PC-3 (cell line): Measurements from ENCODE around the gene CEP152. TPM values are rescaled to one million over a fixed set of nuclear protein-coding genes. Genes with fewer than 3 reads are reported as not detected.

Experiments used
- ATAC-seq: fragments of 200-7000 bp; cut with Tn5 transposase; 2 replicates; pipeline ENCODE4 v1.9.1; 2020; ENCODE audit warnings: mild to moderate bottlenecking, moderate library complexity
- BruUV-seq: library from RNA; stranded (reverse); fragments of 400-500 nt; replicated peaks from 2 replicates; lab custom pipeline; 2021; lab: Mats Ljungman, UMichigan
- CTCF ChIA-PET: fragments of 300-600 bp; sonication (Branson Sonifier 250); formaldehyde crosslinking; loops from one replicate; lab custom pipeline; 2022; ENCODE audit warnings: antibody characterized with exemption; lab: Charles Lee
- POLR2A ChIA-PET: fragments of 300-600 bp; sonication (Branson Sonifier 250); formaldehyde crosslinking; loops from one replicate; lab custom pipeline; 2022; ENCODE audit warnings: antibody characterized with exemption; ENCODE audit not compliant: unreplicated experiment; lab: Charles Lee
- DNase-seq: peaks from one replicate; pipeline ENCODE4 v3.0.0-alpha.2; 2015
- H2AFZ ChIP-seq: fragments of 300-600 bp; sonication (generic); 2 replicates; pipeline ENCODE4 v1.6.0; 2016; ENCODE audit warnings: antibody characterized with exemption, low read length
- H3F3A ChIP-seq: fragments of 300-600 bp; sonication (generic); one replicate; pipeline ENCODE4 v1.6.0; 2017; ENCODE audit warnings: antibody characterized with exemption, low read length, control low read depth, mild to moderate bottlenecking; ENCODE audit not compliant: unreplicated experiment
- H3K27ac ChIP-seq: fragments of 300-600 bp; sonication (generic); 2 replicates; pipeline ENCODE4 v1.5.1; 2016; ENCODE audit warnings: mild to moderate bottlenecking, low read length
- H3K27me3 ChIP-seq: fragments of 300-600 bp; sonication (generic); 2 replicates; pipeline ENCODE4 v1.6.1; 2016; ENCODE audit warnings: low read length, mixed read lengths
- H3K36me3 ChIP-seq: fragments of 300-600 bp; sonication (generic); 2 replicates; pipeline ENCODE4 v1.6.1; 2016; ENCODE audit warnings: low read depth, mixed run types, low read length, mixed read lengths
- H3K4me1 ChIP-seq: fragments of 300-600 bp; sonication (generic); 2 replicates; pipeline ENCODE4 v1.5.1; 2016; ENCODE audit warnings: low read length; ENCODE audit not compliant: insufficient read depth
- H3K4me2 ChIP-seq: fragments of 300-600 bp; sonication (generic); 2 replicates; pipeline ENCODE4 v1.6.0; 2016; ENCODE audit warnings: low read length
- H3K4me3 ChIP-seq: fragments of 300-600 bp; sonication (generic); 2 replicates; pipeline ENCODE4 v1.5.1; 2016; ENCODE audit warnings: mild to moderate bottlenecking, low read length, mixed read lengths
- H3K79me2 ChIP-seq: fragments of 300-600 bp; sonication (generic); 2 replicates; pipeline ENCODE4 v1.6.1; 2017; ENCODE audit warnings: low read length, mixed read lengths
- H3K9ac ChIP-seq: fragments of 300-600 bp; sonication (generic); 2 replicates; pipeline ENCODE4 v1.6.0; 2016; ENCODE audit warnings: mild to moderate bottlenecking, low read length
- H3K9me2 ChIP-seq: fragments of 300-600 bp; sonication (generic); replicated peaks from 2 replicates; pipeline ENCODE4 v1.6.1; 2016; ENCODE audit warnings: mixed run types, low read length, mixed read lengths
- H3K9me3 ChIP-seq: fragments of 300-600 bp; sonication (generic); 2 replicates; pipeline ENCODE4 v1.6.1; 2016; ENCODE audit warnings: low read length, mixed read lengths
- H4K20me1 ChIP-seq: fragments of 300-600 bp; sonication (generic); 2 replicates; pipeline ENCODE4 v1.6.1; 2016; ENCODE audit warnings: low read length, mixed read lengths
- EZH2 ChIP-seq: fragments of 300-600 bp; sonication (generic); IDR thresholded peaks from one replicate; pipeline ENCODE4 v1.6.1; 2017; ENCODE audit warnings: antibody characterized with exemption, mild to moderate bottlenecking, low read length; ENCODE audit not compliant: unreplicated experiment
- EZH2phosphoT487 ChIP-seq: fragments of 300-600 bp; sonication (generic); IDR thresholded peaks from 2 replicates; pipeline ENCODE4 v1.6.1; 2018; ENCODE audit warnings: mild to moderate bottlenecking, antibody characterized with exemption, low read length, borderline replicate concordance
- intact Hi-C: fragments of 100-400 bp; cut with micrococcal nuclease; formaldehyde crosslinking; loops from 2 replicates; pipeline ENCODE4 v1.9.0; 2023
- total RNA-seq: library from RNA; depleted of rRNA; stranded (reverse); fragments of >200 nt; gene quantifications from 2 replicates; pipeline ENCODE4 v1.2.3, GENCODE V29; 2014
- TF ChIP-seq, protein P1 (sequence below): fragments of 300-600 bp; sonication (generic); conservative IDR thresholded peaks from 2 replicates; pipeline ENCODE4 v1.5.1; 2017; ENCODE audit warnings: antibody characterized with exemption, low read depth, mild to moderate bottlenecking, low read length

CEP152 gene
- total RNA-seq, 1 experiment from 2014 or later: 7.5 TPM

GRCh38 chr15:48710952-48711495 lies 99.8 kb downstream of the CEP152 start:
- no peaks in the 10 kb centered on the region for H3K9me2 ChIP-seq
- no peak for DNase-seq
- H3K79me2 ChIP-seq: no peaks in the 10 kb centered on the region
- POLR2A ChIA-PET: no interaction called here
- BruUV-seq: no TSS peak
- no peak for ATAC-seq
- H3K4me3 ChIP-seq: no peak overlapping the region
- H3K27me3 ChIP-seq: no peaks in the 10 kb centered on the region
- intact Hi-C loops: loop anchor here (10.0 kb wide), 1 partner anchor 356 kb away; no protein-coding TSS in a partner anchor
- TF ChIP-seq, protein P1, sequence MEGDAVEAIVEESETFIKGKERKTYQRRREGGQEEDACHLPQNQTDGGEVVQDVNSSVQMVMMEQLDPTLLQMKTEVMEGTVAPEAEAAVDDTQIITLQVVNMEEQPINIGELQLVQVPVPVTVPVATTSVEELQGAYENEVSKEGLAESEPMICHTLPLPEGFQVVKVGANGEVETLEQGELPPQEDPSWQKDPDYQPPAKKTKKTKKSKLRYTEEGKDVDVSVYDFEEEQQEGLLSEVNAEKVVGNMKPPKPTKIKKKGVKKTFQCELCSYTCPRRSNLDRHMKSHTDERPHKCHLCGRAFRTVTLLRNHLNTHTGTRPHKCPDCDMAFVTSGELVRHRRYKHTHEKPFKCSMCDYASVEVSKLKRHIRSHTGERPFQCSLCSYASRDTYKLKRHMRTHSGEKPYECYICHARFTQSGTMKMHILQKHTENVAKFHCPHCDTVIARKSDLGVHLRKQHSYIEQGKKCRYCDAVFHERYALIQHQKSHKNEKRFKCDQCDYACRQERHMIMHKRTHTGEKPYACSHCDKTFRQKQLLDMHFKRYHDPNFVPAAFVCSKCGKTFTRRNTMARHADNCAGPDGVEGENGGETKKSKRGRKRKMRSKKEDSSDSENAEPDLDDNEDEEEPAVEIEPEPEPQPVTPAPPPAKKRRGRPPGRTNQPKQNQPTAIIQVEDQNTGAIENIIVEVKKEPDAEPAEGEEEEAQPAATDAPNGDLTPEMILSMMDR: no peak
- no peak for TF ChIP-seq EZH2phosphoT487
- no peak for TF ChIP-seq EZH2
- no peaks in the 10 kb centered on the region for H4K20me1 ChIP-seq
- no peak overlapping the region for H3K9ac ChIP-seq
- no peak overlapping the region for H2AFZ ChIP-seq
- H3K27ac ChIP-seq: no peak overlapping the region
- no peaks in the 10 kb centered on the region for H3K36me3 ChIP-seq
- H3K4me2 ChIP-seq: no peak overlapping the region
- no peaks in the 10 kb centered on the region for H3K4me1 ChIP-seq
- H3K9me3 ChIP-seq: peaks cover 4% of the 10 kb centered on the region; the same call in 1 of the 2 replicates
- H3F3A ChIP-seq: no peaks in the 10 kb centered on the region
- CTCF ChIA-PET: no interaction called here

DNA sequence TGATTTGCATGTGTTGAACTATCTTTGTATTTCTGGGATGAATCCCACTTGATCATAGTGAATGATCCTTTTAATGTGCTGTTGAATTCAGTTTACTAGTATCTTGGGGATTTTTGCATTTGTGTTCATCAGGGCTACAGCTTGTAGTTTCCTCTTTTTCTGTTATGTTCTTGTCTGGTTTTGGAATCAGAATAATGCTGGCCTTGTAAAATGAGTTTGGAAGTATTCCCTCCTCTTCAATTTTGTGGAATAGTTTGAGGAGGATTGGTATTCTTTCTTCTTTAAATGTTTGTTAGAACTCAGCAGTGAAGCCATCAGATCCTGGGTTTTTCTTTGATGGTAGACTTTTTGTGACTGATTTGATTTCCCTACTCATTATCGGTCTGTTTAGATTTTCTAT lies 102.2 kb downstream of the CEP152 start:
- no peak overlapping the region for H3K9ac ChIP-seq
- TF ChIP-seq EZH2phosphoT487 (no peak), EZH2 (no peak)
- TF ChIP-seq, protein P1: no peak
- no TSS peak for BruUV-seq
- intact Hi-C loops: loop anchor here (5.0 to 10.0 kb wide), 2 partner anchors 41 to 64 kb away; partner anchors contain the start of gene FBN1
- no peaks in the 10 kb centered on the region for H3K79me2 ChIP-seq
- H3K27me3 ChIP-seq: no peaks in the 10 kb centered on the region
- no peak for ATAC-seq
- no peaks in the 10 kb centered on the region for H3K9me3 ChIP-seq
- no peak overlapping the region for H2AFZ ChIP-seq
- H3K27ac ChIP-seq: no peak overlapping the region
- H4K20me1 ChIP-seq: no peaks in the 10 kb centered on the region
- no peaks in the 10 kb centered on the region for H3K4me1 ChIP-seq
- no peak for DNase-seq
- H3K36me3 ChIP-seq: no peaks in the 10 kb centered on the region
- H3K4me3 ChIP-seq: no peak overlapping the region
- ChIA-PET CTCF (no interaction called here), POLR2A (no interaction called here)
- no peaks in the 10 kb centered on the region for H3F3A ChIP-seq
- no peak overlapping the region for H3K4me2 ChIP-seq
- H3K9me2 ChIP-seq: no peaks in the 10 kb centered on the region

DNA sequence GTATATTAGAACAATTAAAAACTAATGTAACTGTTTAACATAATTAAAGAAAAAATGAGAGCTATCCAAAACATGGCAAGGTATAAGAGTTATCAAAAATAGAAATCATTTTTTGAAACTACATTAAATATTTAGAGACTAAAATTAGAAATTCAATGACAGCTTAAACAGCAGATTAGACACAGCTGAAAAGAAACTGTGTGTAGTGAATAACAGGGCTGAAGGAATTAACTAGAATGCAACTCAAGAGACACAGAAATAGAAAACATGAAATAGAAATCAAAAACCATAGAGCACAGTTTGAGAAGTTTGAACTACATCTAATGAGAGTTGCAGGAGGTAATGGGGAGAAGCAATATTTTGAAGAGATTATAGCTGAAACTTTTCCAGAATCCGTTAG lies 105.5 kb downstream of the CEP152 start:
- ChIA-PET CTCF (no interaction called here), POLR2A (no interaction called here)
- Histone ChIP-seq H4K20me1 (no peaks in the 10 kb centered on the region), H3K36me3 (no peaks in the 10 kb centered on the region), H3K4me3 (no peak overlapping the region), H3F3A (no peaks in the 10 kb centered on the region), H3K9me2 (no peaks in the 10 kb centered on the region), H3K4me2 (no peak overlapping the region), H3K27me3 (no peaks in the 10 kb centered on the region), H3K27ac (no peak overlapping the region), H3K9ac (no peak overlapping the region), H3K79me2 (no peaks in the 10 kb centered on the region), H3K4me1 (no peaks in the 10 kb centered on the region), H3K9me3 (no peaks in the 10 kb centered on the region), H2AFZ (no peak overlapping the region)
- BruUV-seq: no TSS peak
- intact Hi-C loops: loop anchor here (5.0 to 10.0 kb wide), 2 partner anchors 38 to 61 kb away; partner anchors contain the start of gene FBN1
- no peak for ATAC-seq
- no peak for DNase-seq
- TF ChIP-seq, protein P1: no peak
- no peak for TF ChIP-seq EZH2
- no peak for TF ChIP-seq EZH2phosphoT487
